ENCODE results near the gene FAAP100. TPM values are rescaled to one million over a fixed set of nuclear protein-coding genes. Genes with fewer than 3 reads are reported as not detected.

FAAP100 gene
- polyA plus RNA-seq, 1 donor (not counting 4 experiments of a cell fraction or from before 2014, with no cell fraction given), result 3.8 TPM

DNA sequence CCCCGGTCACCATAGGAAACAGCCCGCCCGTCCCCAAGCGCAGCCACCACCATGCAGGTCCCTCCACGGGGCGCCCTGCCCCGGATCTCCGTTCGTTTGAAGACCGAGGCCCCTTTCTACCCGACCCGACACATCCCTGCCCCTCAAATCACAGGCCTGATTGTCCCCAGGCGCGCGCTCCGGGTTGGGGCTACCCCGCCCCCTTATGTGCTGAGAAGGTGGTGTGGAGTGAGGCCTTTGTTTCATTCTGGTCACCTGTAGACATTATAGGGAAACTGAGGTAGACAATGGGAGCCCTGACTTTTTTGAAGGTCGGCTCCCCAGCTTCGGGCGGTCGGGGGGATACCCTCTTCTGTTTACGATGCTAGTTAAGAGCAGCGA, 38.8 kb downstream of the FAAP100 start:
- Histone ChIP-seq H3K9me1 (ENCODE audit: control insufficient read depth, extremely low read depth, insufficient read depth, low read length) (no peaks in the 10 kb centered on the region), H3K4me2 (ENCODE audit: control insufficient read depth, extremely low read depth, insufficient read depth, low read depth, low read length) (peak overlapping the region; percentile 51), H3K9me3 (ENCODE audit: control insufficient read depth, low read depth, low read length) (peaks cover 2% of the 10 kb centered on the region), H3K9ac (ENCODE audit: control insufficient read depth, extremely low read depth, insufficient read depth, low read length) (peak overlapping the region; percentile 67), H4K20me1 (ENCODE audit: control insufficient read depth, extremely low read depth, insufficient read depth, low read length) (peaks cover 35% of the 10 kb centered on the region), H3K4me1 (ENCODE audit: control insufficient read depth, extremely low read depth, insufficient read depth, low read length) (peaks cover 8% of the 10 kb centered on the region), H3K27me3 (ENCODE audit: control insufficient read depth, extremely low read depth, insufficient read depth, low read length) (no peaks in the 10 kb centered on the region), H3K4me3 (ENCODE audit: control insufficient read depth in 2 of 3, extremely low read depth in 1 of 3, insufficient read depth in 2 of 3, low read depth in 1 of 3, low read length in 3 of 3) (peak overlapping the region; percentile 25 to 61 (median 51)), H3K27ac (ENCODE audit: control insufficient read depth, insufficient read depth, low read length) (peak overlapping the region; percentile 73), H3K79me2 (ENCODE audit: control insufficient read depth, insufficient read depth, low read length) (peaks cover 26% of the 10 kb centered on the region), H3K36me3 (ENCODE audit: control insufficient read depth in 2 of 2, extremely low read depth in 1 of 2, insufficient read depth in 2 of 2, low read length in 2 of 2) (peaks cover 20 to 29% of the 10 kb centered on the region in 2 experiments), H2AFZ (ENCODE audit: control insufficient read depth, low read length) (no peak overlapping the region)
- FAIRE-seq (no peak), DNase-seq (ENCODE audit: low read depth, low spot score) (no peak)
- no peak for TF ChIP-seq EZH2 (IDR thresholded peaks at IDR 0.05; ENCODE audit: low read length)
- TF ChIP-seq, protein P1, sequence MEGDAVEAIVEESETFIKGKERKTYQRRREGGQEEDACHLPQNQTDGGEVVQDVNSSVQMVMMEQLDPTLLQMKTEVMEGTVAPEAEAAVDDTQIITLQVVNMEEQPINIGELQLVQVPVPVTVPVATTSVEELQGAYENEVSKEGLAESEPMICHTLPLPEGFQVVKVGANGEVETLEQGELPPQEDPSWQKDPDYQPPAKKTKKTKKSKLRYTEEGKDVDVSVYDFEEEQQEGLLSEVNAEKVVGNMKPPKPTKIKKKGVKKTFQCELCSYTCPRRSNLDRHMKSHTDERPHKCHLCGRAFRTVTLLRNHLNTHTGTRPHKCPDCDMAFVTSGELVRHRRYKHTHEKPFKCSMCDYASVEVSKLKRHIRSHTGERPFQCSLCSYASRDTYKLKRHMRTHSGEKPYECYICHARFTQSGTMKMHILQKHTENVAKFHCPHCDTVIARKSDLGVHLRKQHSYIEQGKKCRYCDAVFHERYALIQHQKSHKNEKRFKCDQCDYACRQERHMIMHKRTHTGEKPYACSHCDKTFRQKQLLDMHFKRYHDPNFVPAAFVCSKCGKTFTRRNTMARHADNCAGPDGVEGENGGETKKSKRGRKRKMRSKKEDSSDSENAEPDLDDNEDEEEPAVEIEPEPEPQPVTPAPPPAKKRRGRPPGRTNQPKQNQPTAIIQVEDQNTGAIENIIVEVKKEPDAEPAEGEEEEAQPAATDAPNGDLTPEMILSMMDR (optimal IDR thresholded peaks at IDR 0.05 in 1 of 3, IDR thresholded peaks at IDR 0.05 in 1 of 3, conservative IDR thresholded peaks at IDR 0.05 in 1 of 3; ENCODE audit: extremely low read depth in 1 of 3, insufficient read depth in 2 of 3, low read length in 3 of 3), result no peak
- dilution Hi-C loops (cut with MboI; ENCODE audit: extremely low pct_ligation_motif_present, low sequenced_read_pairs), result no loop called here

DNA sequence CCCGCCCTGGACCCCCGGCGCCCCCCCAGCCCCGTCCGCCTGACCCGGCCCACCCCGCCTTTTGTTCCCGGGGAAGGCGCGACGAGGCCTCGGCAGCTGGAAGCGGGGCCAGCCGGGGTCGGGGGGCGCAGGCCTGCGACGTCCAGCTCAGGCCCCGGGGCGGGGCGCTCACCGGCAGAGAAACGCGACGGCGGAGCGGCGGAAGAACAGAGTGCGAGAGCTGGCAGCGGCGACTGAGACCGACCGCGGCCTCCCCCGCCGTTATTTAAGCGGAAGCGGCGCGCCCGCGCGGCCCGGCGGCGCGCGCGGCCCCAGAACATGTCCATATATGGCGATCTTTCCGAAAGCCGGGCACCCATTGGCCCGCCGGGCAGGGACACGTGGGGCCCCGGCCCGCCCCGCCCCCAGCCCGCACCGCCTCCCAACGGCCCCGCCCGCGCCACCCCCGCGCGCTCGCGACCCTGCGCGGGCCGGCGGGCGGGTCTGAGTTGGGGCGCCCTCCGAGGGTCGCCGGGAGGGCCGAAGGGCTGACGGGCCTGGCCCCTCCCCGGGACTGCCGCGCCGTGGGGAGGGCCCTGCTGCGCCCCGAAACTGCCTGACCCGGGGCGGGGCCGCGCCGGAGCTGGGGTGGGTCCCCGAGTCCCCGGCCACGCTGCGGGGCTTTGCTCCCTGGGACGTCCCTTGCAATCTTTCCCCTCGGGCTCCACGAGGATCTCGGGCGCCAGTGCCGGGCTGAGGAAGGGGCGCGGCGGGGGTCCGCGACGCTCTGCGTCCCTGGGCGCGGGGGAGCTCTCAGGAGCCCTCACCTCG, 39.4 kb downstream of the FAAP100 start, which contains the start of gene ACTG1:
ACTG1 (minus strand) TSS at position 238 of the 810 bp plus-strand sequence. CDS start 445 bp downstream, outside the sequence.
- Histone ChIP-seq H3K4me1 (ENCODE audit: control insufficient read depth, extremely low read depth, insufficient read depth, low read length) (peaks cover 8% of the 10 kb centered on the region), H4K20me1 (ENCODE audit: control insufficient read depth, extremely low read depth, insufficient read depth, low read length) (peaks cover 37% of the 10 kb centered on the region), H3K36me3 (ENCODE audit: control insufficient read depth in 2 of 2, extremely low read depth in 1 of 2, insufficient read depth in 2 of 2, low read length in 2 of 2) (peaks cover 20 to 29% of the 10 kb centered on the region in 2 experiments), H3K9me1 (ENCODE audit: control insufficient read depth, extremely low read depth, insufficient read depth, low read length) (no peaks in the 10 kb centered on the region), H3K9ac (ENCODE audit: control insufficient read depth, extremely low read depth, insufficient read depth, low read length) (peak within 1 kb of the TSS; percentile 79), H3K4me3 (ENCODE audit: control insufficient read depth in 2 of 3, extremely low read depth in 1 of 3, insufficient read depth in 2 of 3, low read depth in 1 of 3, low read length in 3 of 3) (peak within 1 kb of the TSS; percentile 80 to 98 (median 97)), H3K79me2 (ENCODE audit: control insufficient read depth, insufficient read depth, low read length) (peaks cover 26% of the 10 kb centered on the region), H3K27me3 (ENCODE audit: control insufficient read depth, extremely low read depth, insufficient read depth, low read length) (no peaks in the 10 kb centered on the region), H3K27ac (ENCODE audit: control insufficient read depth, insufficient read depth, low read length) (peak within 1 kb of the TSS; percentile 73), H2AFZ (ENCODE audit: control insufficient read depth, low read length) (no peak within 1 kb of the TSS), H3K4me2 (ENCODE audit: control insufficient read depth, extremely low read depth, insufficient read depth, low read depth, low read length) (peak within 1 kb of the TSS; percentile 87), H3K9me3 (ENCODE audit: control insufficient read depth, low read depth, low read length) (peaks cover 2% of the 10 kb centered on the region)
- no peak for DNase-seq (ENCODE audit: low read depth, low spot score)
- FAIRE-seq, result no peak
- TF ChIP-seq EZH2 (IDR thresholded peaks at IDR 0.05; ENCODE audit: low read length), result no peak
- TF ChIP-seq, protein P1 (optimal IDR thresholded peaks at IDR 0.05 in 1 of 3, IDR thresholded peaks at IDR 0.05 in 1 of 3, conservative IDR thresholded peaks at IDR 0.05 in 1 of 3; ENCODE audit: extremely low read depth in 1 of 3, insufficient read depth in 2 of 3, low read length in 3 of 3), result no peak
- dilution Hi-C loops (cut with MboI; ENCODE audit: extremely low pct_ligation_motif_present, low sequenced_read_pairs), result no loop called here
